GM19467 (cell line): ENCODE measurements around the gene ELL2.

Experiments
- ATAC-seq: cut with Tn5 transposase; IDR thresholded peaks from one replicate; pipeline ENCODE4 v1.9.1; 2021; ENCODE audit warnings: mild to moderate bottlenecking, moderate library complexity; ENCODE audit not compliant: unreplicated experiment

Gene ELL2

GRCh38 chr5:95961617-95962474 lies at the start of gene ELL2:
ELL2 (minus strand) TSS chr5:95961851; CDS start chr5:95961721, 130 bp downstream.
- peak; percentile 89 for ATAC-seq

- no peak for ATAC-seq
Measured at GRCh38 chr5:96008987-96009647, 47.5 kb upstream of the ELL2 start.

- ATAC-seq = no peak
Measured at GRCh38 chr5:96008487-96008886, 46.8 kb upstream of the ELL2 start.

- no peak for ATAC-seq
Measured at GRCh38 chr5:96007051-96007450, 45.4 kb upstream of the ELL2 start.

GRCh38 chr5:96006291-96006690 lies 44.6 kb upstream of the ELL2 start:
- no peak for ATAC-seq

- no peak for ATAC-seq
Measured at GRCh38 chr5:96004754-96005153, 43.1 kb upstream of the ELL2 start.

GRCh38 chr5:96004087-96004486 lies 42.4 kb upstream of the ELL2 start:
- no peak for ATAC-seq

GRCh38 chr5:96001262-96001661 lies 39.6 kb upstream of the ELL2 start:
- no peak for ATAC-seq

GRCh38 chr5:96000308-96000707 lies 38.7 kb upstream of the ELL2 start:
- ATAC-seq = no peak

GRCh38 chr5:95996904-95997723 lies 35.5 kb upstream of the ELL2 start:
- ATAC-seq = no peak

GRCh38 chr5:95995962-95996489 lies 34.4 kb upstream of the ELL2 start:
- no peak for ATAC-seq

GRCh38 chr5:95993776-95994175 lies 32.1 kb upstream of the ELL2 start:
- no peak for ATAC-seq

- ATAC-seq = no peak
Measured at GRCh38 chr5:95993266-95993665, 31.6 kb upstream of the ELL2 start.

GRCh38 chr5:95989283-95990048 lies 27.8 kb upstream of the ELL2 start:
- ATAC-seq = no peak

GRCh38 chr5:95988877-95989276 lies 27.2 kb upstream of the ELL2 start:
- no peak for ATAC-seq

- no peak for ATAC-seq
Measured at GRCh38 chr5:95988094-95988493, 26.4 kb upstream of the ELL2 start.

GRCh38 chr5:95986937-95987520 lies 25.4 kb upstream of the ELL2 start:
- no peak for ATAC-seq

- ATAC-seq = no peak
Measured at GRCh38 chr5:95986001-95986400, 24.4 kb upstream of the ELL2 start.

GRCh38 chr5:95985249-95985648 lies 23.6 kb upstream of the ELL2 start:
- no peak for ATAC-seq

GRCh38 chr5:95984287-95984938 lies 22.8 kb upstream of the ELL2 start:
- ATAC-seq = no peak
